A549 (cell line): ENCODE results near the gene SGSH. TPM values are rescaled to one million over a fixed set of nuclear protein-coding genes. Genes with fewer than 3 reads are reported as not detected.

Source experiments
- BCL3 ChIP-seq: fragments of >200 bp; sonication (Bioruptor Twin); formaldehyde crosslinking; IDR thresholded peaks from 3 replicates; pipeline ENCODE4 v1.6.1; 2016
- CBX8 ChIP-seq: fragments of 200-600 bp; sonication (generic); IDR thresholded peaks from 2 replicates; pipeline ENCODE4 v1.6.1; 2016
- EHMT2 ChIP-seq: fragments of 200-600 bp; sonication (generic); IDR thresholded peaks from 2 replicates; pipeline ENCODE4 v1.6.1; 2016; ENCODE audit warnings: antibody characterized with exemption, low read depth, mild to moderate bottlenecking, moderate library complexity
- FOSL2 ChIP-seq, 2 experiments: fragments of 450-650 bp in 1 of 2; fragments of >200 bp in 1 of 2; sonication (Bioruptor Twin) in 1 of 2; formaldehyde crosslinking; IDR thresholded peaks; 2 replicates each; pipeline versions ENCODE4 v1.5.0 to v1.6.1; 2016 to 2020; ENCODE audit warnings: mild to moderate bottlenecking in 1 of 2, moderate library complexity in 1 of 2
- HEYL ChIP-seq: fragments of 250-450 bp; sonication (Bioruptor Pico); IDR thresholded peaks from 2 replicates; pipeline ENCODE4 v1.8.0; 2021; ENCODE audit warnings: mild to moderate bottlenecking, moderate library complexity
- HOXA7 ChIP-seq: fragments of 250-450 bp; sonication (Bioruptor Pico); IDR thresholded peaks from 2 replicates; pipeline ENCODE4 v1.5.0; 2020; ENCODE audit warnings: mild to moderate bottlenecking, moderate library complexity
- JUN ChIP-seq, 2 experiments: fragments of >200 bp; sonication (Bioruptor Twin); formaldehyde crosslinking; IDR thresholded peaks; 2 replicates in 1 of 2; 3 replicates in 1 of 2; pipeline ENCODE4 v1.6.1; 2016 to 2017
- JUNB ChIP-seq: fragments of >200 bp; sonication (Bioruptor Twin); formaldehyde crosslinking; IDR thresholded peaks from 2 replicates; pipeline ENCODE4 v1.6.1; 2016
- KDM1A ChIP-seq: fragments of 200-600 bp; sonication (generic); IDR thresholded peaks from 2 replicates; pipeline ENCODE4 v1.6.1; 2016; ENCODE audit warnings: low read depth, mild to moderate bottlenecking
- KDM5A ChIP-seq: fragments of 200-600 bp; sonication (generic); IDR thresholded peaks from 2 replicates; pipeline ENCODE4 v1.6.1; 2016; ENCODE audit warnings: antibody characterized with exemption, mild to moderate bottlenecking
- MAFK ChIP-seq: fragments of 450-650 bp; IDR thresholded peaks from 2 replicates; pipeline ENCODE4 v1.6.1; 2014; ENCODE audit not compliant: partially characterized antibody
- MAX ChIP-seq: IDR thresholded peaks from 2 replicates; pipeline ENCODE4 v1.6.1; 2012
- NR3C1 ChIP-seq: fragments of >200 bp; sonication (Bioruptor Twin); formaldehyde crosslinking; IDR thresholded peaks from 3 replicates; pipeline ENCODE4 v1.6.1; 2017
- POLR2A ChIP-seq: IDR thresholded peaks from 2 replicates; pipeline ENCODE4 v1.6.1; 2012; ENCODE audit warnings: mild to moderate bottlenecking, low read length
- POLR2AphosphoS2 ChIP-seq: conservative IDR thresholded peaks from 2 replicates; pipeline ENCODE4 v1.6.1; 2012; ENCODE audit warnings: low read length, improper control_type of control experiment, inconsistent platforms
- RAD21 ChIP-seq, 2 experiments: fragments of >200 bp in 1 of 2; sonication (Bioruptor Twin) in 1 of 2; formaldehyde crosslinking in 1 of 2; IDR thresholded peaks in 1 of 2; conservative IDR thresholded peaks in 1 of 2; 2 replicates in 1 of 2; 3 replicates in 1 of 2; pipeline ENCODE4 v1.6.1; 2012 to 2018; ENCODE audit warnings: inconsistent platforms in 1 of 2
- RARB ChIP-seq: fragments of 250-450 bp; sonication (Bioruptor Pico); IDR thresholded peaks from 2 replicates; pipeline ENCODE4 v1.8.0; 2021; ENCODE audit warnings: mild to moderate bottlenecking, moderate library complexity
- RCOR1 ChIP-seq: fragments of 150-350 bp; IDR thresholded peaks from 2 replicates; pipeline ENCODE4 v1.6.1; 2014; ENCODE audit warnings: antibody characterized with exemption, low read length, low read depth
- SMC3 ChIP-seq: fragments of >200 bp; sonication (Bioruptor Twin); formaldehyde crosslinking; IDR thresholded peaks from 3 replicates; pipeline ENCODE4 v1.6.1; 2018; ENCODE audit warnings: inconsistent platforms
- SREBF2 ChIP-seq: fragments of 450-650 bp; IDR thresholded peaks from 2 replicates; pipeline ENCODE4 v1.6.1; 2014; ENCODE audit warnings: mild to moderate bottlenecking, moderate library complexity
- TP53 ChIP-seq: fragments of 250-450 bp; sonication (Bioruptor Pico); IDR thresholded peaks from 2 replicates; pipeline ENCODE4 v1.5.0; 2021; ENCODE audit warnings: mild to moderate bottlenecking, moderate library complexity
- USF2 ChIP-seq: fragments of 450-650 bp; IDR thresholded peaks from 2 replicates; pipeline ENCODE4 v1.6.1; 2014; ENCODE audit warnings: antibody characterized with exemption
- ZFP36 ChIP-seq: fragments of 450-650 bp; IDR thresholded peaks from 2 replicates; pipeline ENCODE4 v1.6.1; 2014; ENCODE audit warnings: borderline replicate concordance; ENCODE audit not compliant: partially characterized antibody
- ZNF302 ChIP-seq: fragments of 250-450 bp; sonication (Bioruptor Pico); IDR thresholded peaks from 2 replicates; pipeline ENCODE4 v1.9.0; 2021; ENCODE audit warnings: inconsistent platforms, mild to moderate bottlenecking, moderate library complexity
- polyA plus RNA-seq, 4 experiments: library from polyadenylated mRNA; depleted of rRNA in 3 of 4; stranded (reverse); fragments of >200 nt; fragmentation: RNase III in 1 of 4; extraction: RNeasy Plus Mini Kit Qiagen cat#74134 plus additional on column Dnase treatment in 1 of 4; gene quantifications; 2 replicates in 3 of 4; 3 replicates in 1 of 4; pipeline ENCODE4 v1.2.3, GENCODE V29; 2011 to 2017
- TF ChIP-seq, protein P1 (sequence below): fragments of 150-350 bp; IDR thresholded peaks from 2 replicates; pipeline ENCODE4 v1.6.1; 2014; ENCODE audit warnings: low read depth, mild to moderate bottlenecking, low read length
- TF ChIP-seq, protein P2 (sequence below): fragments of 250-450 bp; sonication (Bioruptor Pico); IDR thresholded peaks from 2 replicates; pipeline ENCODE4 v1.5.0; 2020; ENCODE audit warnings: low read depth, mild to moderate bottlenecking, moderate library complexity
- TF ChIP-seq, protein P3 (sequence below): fragments of >200 bp; sonication (Bioruptor Twin); formaldehyde crosslinking; IDR thresholded peaks from 2 replicates; pipeline ENCODE4 v1.6.1; 2016

The SGSH gene
- polyA plus RNA-seq, 2 of the 4 experiments (the other 2 are of a cell fraction), result 14.5 to 24.7 TPM

- TF ChIP-seq BCL3, result no peak; the same call in 2 of the 3 replicates
- TF ChIP-seq SMC3, result peak; percentile 25; the same call in 1 of the 3 replicates
- no peak for TF ChIP-seq POLR2AphosphoS2
- TF ChIP-seq POLR2A, result peak; percentile 31; the same call in 1 of the 2 replicates
- no peak; a peak in 1 of 5 replicates for TF ChIP-seq RAD21 (conservative IDR thresholded peaks at IDR 0.05 in 1 of 2, IDR thresholded peaks at IDR 0.05 in 1 of 2)
- TF ChIP-seq HOXA7 (CRISPR knock-in tag), result peak; percentile 80; the same call in 1 of the 2 replicates
- no peak for TF ChIP-seq NR3C1
- no peak for TF ChIP-seq FOSL2 (IDR thresholded peaks at IDR 0.05)
- no peak for TF ChIP-seq FOSL2 (CRISPR knock-in tag; IDR thresholded peaks at IDR 0.05)
- TF ChIP-seq RARB (CRISPR knock-in tag), result no peak
- TF ChIP-seq RCOR1, result no peak
- TF ChIP-seq CBX8, result no peak
- no peak for TF ChIP-seq HEYL (CRISPR knock-in tag)
- TF ChIP-seq KDM1A, result no peak; the same call in 1 of the 2 replicates
- TF ChIP-seq TP53 (CRISPR knock-in tag), result peak; percentile 84; the same call in 1 of the 2 replicates
- TF ChIP-seq, protein P1, sequence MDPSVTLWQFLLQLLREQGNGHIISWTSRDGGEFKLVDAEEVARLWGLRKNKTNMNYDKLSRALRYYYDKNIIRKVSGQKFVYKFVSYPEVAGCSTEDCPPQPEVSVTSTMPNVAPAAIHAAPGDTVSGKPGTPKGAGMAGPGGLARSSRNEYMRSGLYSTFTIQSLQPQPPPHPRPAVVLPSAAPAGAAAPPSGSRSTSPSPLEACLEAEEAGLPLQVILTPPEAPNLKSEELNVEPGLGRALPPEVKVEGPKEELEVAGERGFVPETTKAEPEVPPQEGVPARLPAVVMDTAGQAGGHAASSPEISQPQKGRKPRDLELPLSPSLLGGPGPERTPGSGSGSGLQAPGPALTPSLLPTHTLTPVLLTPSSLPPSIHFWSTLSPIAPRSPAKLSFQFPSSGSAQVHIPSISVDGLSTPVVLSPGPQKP, result no peak
- TF ChIP-seq SREBF2, result no peak
- TF ChIP-seq EHMT2, result no peak
- no peak for TF ChIP-seq USF2
- peak; percentile 70 to 81; a peak in 4 of 5 replicates for TF ChIP-seq JUN (IDR thresholded peaks at IDR 0.05)
- TF ChIP-seq KDM5A, result no peak
- TF ChIP-seq JUNB, result no peak
- no peak for TF ChIP-seq ZFP36
- TF ChIP-seq, protein P2, sequence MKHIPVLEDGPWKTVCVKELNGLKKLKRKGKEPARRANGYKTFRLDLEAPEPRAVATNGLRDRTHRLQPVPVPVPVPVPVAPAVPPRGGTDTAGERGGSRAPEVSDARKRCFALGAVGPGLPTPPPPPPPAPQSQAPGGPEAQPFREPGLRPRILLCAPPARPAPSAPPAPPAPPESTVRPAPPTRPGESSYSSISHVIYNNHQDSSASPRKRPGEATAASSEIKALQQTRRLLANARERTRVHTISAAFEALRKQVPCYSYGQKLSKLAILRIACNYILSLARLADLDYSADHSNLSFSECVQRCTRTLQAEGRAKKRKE (CRISPR knock-in tag), result no peak
- TF ChIP-seq, protein P3, sequence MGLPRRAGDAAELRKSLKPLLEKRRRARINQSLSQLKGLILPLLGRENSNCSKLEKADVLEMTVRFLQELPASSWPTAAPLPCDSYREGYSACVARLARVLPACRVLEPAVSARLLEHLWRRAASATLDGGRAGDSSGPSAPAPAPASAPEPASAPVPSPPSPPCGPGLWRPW, result no peak
- no peak for TF ChIP-seq ZNF302
- no peak for TF ChIP-seq MAFK
- peak; percentile 72 for TF ChIP-seq MAX
- TF ChIP-seq, all 56 proteins: peak for 16
Observed at GRCh38 chr17:80261159-80261894, 41.2 kb upstream of the SGSH start (continued).
